ENCODE data around the gene ACADSB.

Gene ACADSB

GRCh38 chr10:122980209-122981065, 28.4 kb upstream of the ACADSB start, which contains the start of gene PSTK:
Gene PSTK, plus strand, starts transcription at chr10:122980401. Its CDS starts 79 bp downstream, at chr10:122980480.
- peak; percentile 90 for DNase-seq (ENCODE audit: low read depth)
- TF ChIP-seq, protein P1, sequence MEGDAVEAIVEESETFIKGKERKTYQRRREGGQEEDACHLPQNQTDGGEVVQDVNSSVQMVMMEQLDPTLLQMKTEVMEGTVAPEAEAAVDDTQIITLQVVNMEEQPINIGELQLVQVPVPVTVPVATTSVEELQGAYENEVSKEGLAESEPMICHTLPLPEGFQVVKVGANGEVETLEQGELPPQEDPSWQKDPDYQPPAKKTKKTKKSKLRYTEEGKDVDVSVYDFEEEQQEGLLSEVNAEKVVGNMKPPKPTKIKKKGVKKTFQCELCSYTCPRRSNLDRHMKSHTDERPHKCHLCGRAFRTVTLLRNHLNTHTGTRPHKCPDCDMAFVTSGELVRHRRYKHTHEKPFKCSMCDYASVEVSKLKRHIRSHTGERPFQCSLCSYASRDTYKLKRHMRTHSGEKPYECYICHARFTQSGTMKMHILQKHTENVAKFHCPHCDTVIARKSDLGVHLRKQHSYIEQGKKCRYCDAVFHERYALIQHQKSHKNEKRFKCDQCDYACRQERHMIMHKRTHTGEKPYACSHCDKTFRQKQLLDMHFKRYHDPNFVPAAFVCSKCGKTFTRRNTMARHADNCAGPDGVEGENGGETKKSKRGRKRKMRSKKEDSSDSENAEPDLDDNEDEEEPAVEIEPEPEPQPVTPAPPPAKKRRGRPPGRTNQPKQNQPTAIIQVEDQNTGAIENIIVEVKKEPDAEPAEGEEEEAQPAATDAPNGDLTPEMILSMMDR (conservative IDR thresholded peaks at IDR 0.05; ENCODE audit: low read length), result peak; percentile 81
- H3K4me3 ChIP-seq (ENCODE audit: low read length), result peak within 1 kb of the TSS; percentile 86

GRCh38 chr10:122981066-122981464, 27.7 kb upstream of the ACADSB start:
- TF ChIP-seq, protein P1 (conservative IDR thresholded peaks at IDR 0.05; ENCODE audit: low read length), result peak; percentile 70
- peak overlapping the region; percentile 65 for H3K4me3 ChIP-seq (ENCODE audit: low read length)
- DNase-seq (ENCODE audit: low read depth), result peak; percentile 58

- H3K4me3 ChIP-seq (ENCODE audit: low read length), result no peak overlapping the region
- TF ChIP-seq, protein P1 (conservative IDR thresholded peaks at IDR 0.05; ENCODE audit: low read length), result no peak
- no peak for DNase-seq (ENCODE audit: low read depth)
These were observed 24.9 kb upstream of the ACADSB start for GRCh38 chr10:122983898-122984297.

DNA sequence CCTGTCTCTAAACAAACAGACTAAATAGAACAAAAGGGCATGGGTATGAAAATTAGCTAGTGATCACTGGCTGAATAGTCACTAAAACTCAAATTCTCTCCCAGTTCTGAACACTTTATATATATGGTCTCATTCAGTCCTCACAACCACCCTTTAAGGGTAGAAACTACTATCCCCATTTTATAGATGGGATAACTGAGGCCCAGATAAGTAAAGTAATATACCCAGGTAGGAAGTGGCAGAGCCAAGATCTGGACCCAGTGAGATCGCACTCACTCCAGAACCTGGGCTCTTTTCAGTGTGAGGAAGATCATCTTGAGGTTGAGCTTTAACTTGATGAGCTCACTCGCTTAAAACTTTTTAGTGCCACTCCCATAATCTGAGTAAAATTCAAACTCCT, 24.1 kb upstream of the ACADSB start:
- TF ChIP-seq, protein P1 (conservative IDR thresholded peaks at IDR 0.05; ENCODE audit: low read length), result no peak
- no peak for DNase-seq (ENCODE audit: low read depth)
- H3K4me3 ChIP-seq (ENCODE audit: low read length), result no peak overlapping the region

GRCh38 chr10:122986335-122986734, 22.5 kb upstream of the ACADSB start:
- no peak for DNase-seq (ENCODE audit: low read depth)
- TF ChIP-seq, protein P1 (conservative IDR thresholded peaks at IDR 0.05; ENCODE audit: low read length), result no peak
- no peak overlapping the region for H3K4me3 ChIP-seq (ENCODE audit: low read length)

DNA sequence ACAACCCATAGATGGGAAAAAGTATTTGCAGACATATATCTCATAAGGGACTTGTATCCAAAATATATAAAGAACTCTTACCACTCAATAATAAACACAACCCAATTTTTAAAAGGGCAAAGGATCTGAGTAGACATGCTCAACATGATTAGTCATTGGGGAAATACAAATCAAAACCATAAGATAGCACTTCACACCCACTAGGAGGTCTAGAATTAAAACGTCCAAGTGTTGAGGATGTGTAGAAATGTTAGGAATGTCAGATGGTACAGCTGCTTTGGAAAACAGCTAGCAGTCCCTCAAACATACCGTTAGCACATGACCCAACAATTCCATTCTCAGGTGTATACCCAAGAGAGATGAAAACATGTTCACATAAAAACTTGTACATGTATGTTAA, 20.3 kb upstream of the ACADSB start:
- H3K4me3 ChIP-seq (ENCODE audit: low read length), result no peak overlapping the region
- DNase-seq (ENCODE audit: low read depth), result peak; percentile 34
- TF ChIP-seq, protein P1 (conservative IDR thresholded peaks at IDR 0.05; ENCODE audit: low read length), result no peak

GRCh38 chr10:122990278-122990677, 18.5 kb upstream of the ACADSB start:
- TF ChIP-seq, protein P1 (conservative IDR thresholded peaks at IDR 0.05; ENCODE audit: low read length), result no peak
- DNase-seq (ENCODE audit: low read depth), result no peak
- no peak overlapping the region for H3K4me3 ChIP-seq (ENCODE audit: low read length)
